HCT116 (cell line): Measurements from ENCODE around the gene OR9Q1. TPM values are rescaled to one million over a fixed set of nuclear protein-coding genes. Genes with fewer than 3 reads are reported as not detected.

ENCODE experiments used
- ATAC-seq: fragments of 200-7000 bp; cut with Tn5 transposase; 2 replicates; pipeline ENCODE4 v1.9.1; 2020; ENCODE audit warnings: mild to moderate bottlenecking, moderate library complexity
- BruUV-seq: library from RNA; stranded (reverse); fragments of 400-500 nt; replicated peaks from 2 replicates; lab custom pipeline; 2021; lab: Mats Ljungman, UMichigan
- CTCF ChIA-PET: fragments of 300-600 bp; sonication (Branson Sonifier 250); formaldehyde crosslinking; loops from one replicate; lab custom pipeline; 2021; ENCODE audit warnings: antibody characterized with exemption; lab: Charles Lee
- POLR2A ChIA-PET: fragments of 300-600, 350-600 bp; sonication (Branson Sonifier 250); formaldehyde crosslinking; loops from one replicate; lab custom pipeline; 2021; ENCODE audit warnings: antibody characterized with exemption; lab: Charles Lee
- RAD21 ChIA-PET, 2 experiments: fragments of 300-600 bp; sonication (Branson Sonifier 250); formaldehyde crosslinking; loops; one replicate each; lab custom pipeline; 2023; ENCODE audit warnings: low total read pairs in 2 of 2; ENCODE audit not compliant: uncharacterized antibody in 2 of 2, unreplicated experiment in 2 of 2, low non-redundant PET in 1 of 2; lab: Charles Lee
- DNase-seq: peaks from one replicate; pipeline ENCODE4 v3.0.0-alpha.2; 2010; ENCODE audit warnings: low read depth, low spot score
- H2AFZ ChIP-seq: fragments of 200-600 bp; shearing (Covaris generic), sonication (generic); 2 replicates; pipeline ENCODE4 v1.6.1; 2017; ENCODE audit warnings: low read depth, mixed run types, mixed read lengths, antibody characterized with exemption, low read length; ENCODE audit not compliant: poor library complexity, severe bottlenecking
- H3K27ac ChIP-seq: 2 replicates; pipeline ENCODE4 v1.5.1; 2012; ENCODE audit warnings: low read depth, low read length
- H3K27me3 ChIP-seq: fragments of 200-600 bp; sonication (generic); 2 replicates; pipeline ENCODE4 v1.6.1; 2016; ENCODE audit warnings: mixed run types, low read length, mixed read lengths; ENCODE audit not compliant: insufficient read depth
- H3K36me3 ChIP-seq, 2 experiments: fragments of 200-500 bp in 1 of 2; fragments of 200-600 bp in 1 of 2; sonication (Bioruptor generic) in 1 of 2; sonication (generic) in 1 of 2; 2 replicates each; pipeline versions ENCODE4 v1.5.1 to v1.6.1; 2014 to 2016; ENCODE audit warnings: low read length in 2 of 2, inconsistent platforms in 1 of 2, mixed read lengths in 1 of 2, mixed run types in 1 of 2; ENCODE audit not compliant: insufficient read depth in 2 of 2, control insufficient read depth in 1 of 2
- H3K4me1 ChIP-seq, 2 experiments: fragments of 200-600 bp in 1 of 2; sonication (generic) in 1 of 2; 2 replicates each; pipeline versions ENCODE4 v1.5.1 to v1.6.1; 2012 to 2017; ENCODE audit warnings: low read length in 2 of 2, inconsistent platforms in 1 of 2, mild to moderate bottlenecking in 1 of 2, mixed read lengths in 1 of 2, mixed run types in 1 of 2, moderate library complexity in 1 of 2; ENCODE audit not compliant: insufficient read depth in 2 of 2, control insufficient read depth in 1 of 2
- H3K4me2 ChIP-seq: fragments of 200-600 bp; sonication (generic); 2 replicates; pipeline ENCODE4 v1.6.1; 2017; ENCODE audit warnings: mixed run types, low read length, mixed read lengths
- H3K4me3 ChIP-seq, 2 experiments: fragments of 200-600 bp in 1 of 2; sonication (generic) in 1 of 2; replicated peaks in 1 of 2; 2 replicates each; pipeline ENCODE4 v1.5.1; 2011 to 2016; ENCODE audit warnings: low read length in 2 of 2, control low read depth in 1 of 2, low read depth in 1 of 2, mild to moderate bottlenecking in 1 of 2, mixed read lengths in 1 of 2, mixed run types in 1 of 2
- H3K79me2 ChIP-seq: fragments of 200-600 bp; sonication (generic); 2 replicates; pipeline ENCODE4 v1.6.1; 2017; ENCODE audit warnings: mild to moderate bottlenecking, mixed run types, low read length, moderate library complexity, mixed read lengths; ENCODE audit not compliant: insufficient read depth
- H3K9ac ChIP-seq: fragments of 200-600 bp; sonication (generic); 2 replicates; pipeline ENCODE4 v1.6.1; 2016; ENCODE audit warnings: low read length, mixed read lengths
- H3K9me2 ChIP-seq: fragments of 200-600 bp; sonication (generic), shearing (Covaris generic); 2 replicates; pipeline ENCODE4 v1.6.1; 2017; ENCODE audit warnings: mixed run types, mild to moderate bottlenecking, moderate library complexity; ENCODE audit not compliant: insufficient read depth
- H3K9me3 ChIP-seq, 2 experiments: fragments of 200-500 bp in 1 of 2; fragments of 200-600 bp in 1 of 2; sonication (Bioruptor generic) in 1 of 2; sonication (generic) in 1 of 2; 2 replicates each; pipeline ENCODE4 v1.6.1; 2014 to 2017; ENCODE audit warnings: low read length in 2 of 2, mixed read lengths in 2 of 2, inconsistent platforms in 1 of 2, low read depth in 1 of 2, mild to moderate bottlenecking in 1 of 2, mixed run types in 1 of 2, moderate library complexity in 1 of 2; ENCODE audit not compliant: control insufficient read depth in 1 of 2, insufficient read depth in 1 of 2
- H4K20me1 ChIP-seq: fragments of 200-600 bp; sonication (generic), shearing (Covaris generic); 2 replicates; pipeline ENCODE4 v1.6.1; 2017; ENCODE audit warnings: mixed run types, mild to moderate bottlenecking, moderate library complexity; ENCODE audit not compliant: insufficient read depth
- CBX3 ChIP-seq: IDR thresholded peaks from 2 replicates; pipeline ENCODE4 v1.6.1; 2012; ENCODE audit warnings: low read depth
- CEBPB ChIP-seq: IDR thresholded peaks from 2 replicates; pipeline ENCODE4 v1.6.1; 2012; ENCODE audit warnings: low read depth
- CTCF ChIP-seq, 3 experiments: fragments of 200-600 bp in 1 of 3; sonication (generic) in 1 of 3; IDR thresholded peaks in 2 of 3; conservative IDR thresholded peaks in 1 of 3; 2 replicates each; pipeline ENCODE4 v1.5.1; 2012 to 2017; ENCODE audit warnings: low read depth in 2 of 3, low read length in 2 of 3, antibody characterized with exemption in 1 of 3, borderline replicate concordance in 1 of 3, control low read depth in 1 of 3, mild to moderate bottlenecking in 1 of 3, mixed read lengths in 1 of 3, mixed run types in 1 of 3, moderate library complexity in 1 of 3; ENCODE audit not compliant: insufficient read depth in 1 of 3
- EGR1 ChIP-seq: IDR thresholded peaks from 2 replicates; pipeline ENCODE4 v1.6.1; 2012; ENCODE audit warnings: low read depth
- EZH2phosphoT487 ChIP-seq: fragments of 200-600 bp; IDR thresholded peaks from 2 replicates; pipeline ENCODE4 v1.6.1; 2018; ENCODE audit warnings: antibody characterized with exemption, borderline replicate concordance
- FOSL1 ChIP-seq: IDR thresholded peaks from 2 replicates; pipeline ENCODE4 v1.6.1; 2012; ENCODE audit warnings: low read depth
- JUND ChIP-seq: IDR thresholded peaks from 2 replicates; pipeline ENCODE4 v1.6.1; 2012
- MAX ChIP-seq: IDR thresholded peaks from 2 replicates; pipeline ENCODE4 v1.6.1; 2012
- RAD21 ChIP-seq: IDR thresholded peaks from 2 replicates; pipeline ENCODE4 v1.6.1; 2012; ENCODE audit warnings: low read depth, mild to moderate bottlenecking
- REST ChIP-seq: IDR thresholded peaks from 2 replicates; pipeline ENCODE4 v1.6.1; 2012; ENCODE audit warnings: low read depth
- SP1 ChIP-seq: IDR thresholded peaks from 2 replicates; pipeline ENCODE4 v1.6.1; 2012; ENCODE audit warnings: low read depth
- SRF ChIP-seq: IDR thresholded peaks from 2 replicates; pipeline ENCODE4 v1.6.1; 2012; ENCODE audit warnings: low read depth
- YY1 ChIP-seq: IDR thresholded peaks from 2 replicates; pipeline ENCODE4 v1.6.1; 2011; ENCODE audit warnings: low read length, low read depth, moderate library complexity, mild to moderate bottlenecking; ENCODE audit not compliant: insufficient replicate concordance; ENCODE audit errors: extremely low read depth
- ZBTB33 ChIP-seq: IDR thresholded peaks from 2 replicates; pipeline ENCODE4 v1.6.1; 2011; ENCODE audit warnings: mild to moderate bottlenecking, low read length, moderate library complexity; ENCODE audit not compliant: insufficient replicate concordance; ENCODE audit errors: extremely low read depth
- ZFX ChIP-seq: fragments of 450-650 bp; IDR thresholded peaks from 2 replicates; pipeline ENCODE4 v1.6.1; 2017
- ZNF274 ChIP-seq: fragments of 200-500 bp; sonication (Bioruptor generic); IDR thresholded peaks from 2 replicates; pipeline ENCODE4 v1.6.1; 2014; ENCODE audit warnings: mild to moderate bottlenecking, low read depth, low read length, inconsistent platforms
- intact Hi-C: fragments of 100-400 bp; cut with micrococcal nuclease; formaldehyde crosslinking; loops from 2 replicates; pipeline ENCODE4 v1.10.0; 2022
- total RNA-seq: library from RNA; stranded (reverse); gene quantifications from one replicate; pipeline ENCODE4 v1.2.1, GENCODE V29; 2021; ENCODE audit not compliant: unreplicated experiment

Gene OR9Q1
- total RNA-seq, 1 experiment from 2014 or later = not detected

GRCh38 chr11:58003591-58003990 lies 20.1 kb upstream of the OR9Q1 start:
- Histone ChIP-seq H3K4me3 (no peak overlapping the region), H2AFZ (no peak overlapping the region), H3K79me2 (no peaks in the 10 kb centered on the region), H3K4me2 (no peak overlapping the region), H3K9me3 (no peaks in the 10 kb centered on the region), H3K27me3 (peaks cover 12% of the 10 kb centered on the region; the same call in 1 of the 2 replicates), H3K9ac (no peak overlapping the region), H4K20me1 (no peaks in the 10 kb centered on the region), H3K4me1 (no peaks in the 10 kb centered on the region), H3K9me2 (no peaks in the 10 kb centered on the region), H3K36me3 (no peaks in the 10 kb centered on the region), H3K27ac (no peak overlapping the region)
- no TSS peak for BruUV-seq
- DNase-seq = no peak
- ATAC-seq = no peak
- ChIA-PET RAD21 (no interaction called here), CTCF (no interaction called here), POLR2A (no interaction called here)
- intact Hi-C loops = no loop called here
- TF ChIP-seq YY1 (no peak), REST (no peak), ZBTB33 (no peak), EGR1 (no peak), RAD21 (no peak), ZNF274 (no peak), CEBPB (no peak), EZH2phosphoT487 (no peak), CBX3 (no peak), FOSL1 (no peak), SP1 (no peak), CTCF (IDR thresholded peaks at IDR 0.05 in 2 of 3, conservative IDR thresholded peaks at IDR 0.05 in 1 of 3; ENCODE audit: borderline replicate concordance in 1 of 3, insufficient read depth in 1 of 3, low read depth in 2 of 3, low read length in 2 of 3) (no peak), SRF (no peak), MAX (no peak), JUND (no peak), ZFX (no peak)
